BJ (cell line): Measurements from ENCODE around the gene OSBPL7. TPM values are rescaled to one million over a fixed set of nuclear protein-coding genes. Genes with fewer than 3 reads are reported as not detected.

ENCODE experiments used
- CTCF ChIA-PET: fragments of 350-600 bp; formaldehyde crosslinking; extraction: SDS; loops from one replicate; lab custom pipeline; 2021; ENCODE audit warnings: antibody characterized with exemption, inconsistent platforms; lab: Yijun Ruan, JAX
- POLR2A ChIA-PET: fragments of 300-600 bp; sonication (Branson Sonifier 250); formaldehyde crosslinking; extraction: SDS; loops from one replicate; lab custom pipeline; 2021; ENCODE audit warnings: antibody characterized with exemption; lab: Charles Lee
- DNase-seq: peaks from one replicate; pipeline ENCODE4 v3.0.0-alpha.2; 2011; ENCODE audit warnings: low read depth
- H3K27me3 ChIP-seq: 2 replicates; pipeline ENCODE4 v1.6.0; 2011; ENCODE audit warnings: low read length; ENCODE audit not compliant: control insufficient read depth, insufficient read depth
- H3K36me3 ChIP-seq: 2 replicates; pipeline ENCODE4 v1.5.1; 2011; ENCODE audit warnings: low read length; ENCODE audit not compliant: control insufficient read depth, insufficient read depth
- H3K4me3 ChIP-seq: 2 replicates; pipeline ENCODE4 v1.5.1; 2011; ENCODE audit warnings: low read depth, mild to moderate bottlenecking, control low read depth, low read length
- polyA plus RNA-seq: library from polyadenylated mRNA; depleted of rRNA; stranded (reverse); fragments of >200 nt; gene quantifications from 2 replicates; pipeline ENCODE4 v1.2.3, GENCODE V29; 2011
- TF ChIP-seq, protein P1 (sequence below): IDR thresholded peaks from 2 replicates; pipeline ENCODE4 v1.5.1; 2011; ENCODE audit warnings: low read depth, mild to moderate bottlenecking, control low read depth, inconsistent platforms, low read length, moderate library complexity; ENCODE audit not compliant: insufficient read depth

The OSBPL7 gene
- polyA plus RNA-seq, 1 experiment: 7.6 TPM

GRCh38 chr17:47813512-47814031 lies 8.0 kb downstream of the OSBPL7 start:
- Histone ChIP-seq H3K36me3 (peaks cover 27% of the 10 kb centered on the region), H3K27me3 (no peaks in the 10 kb centered on the region), H3K4me3 (no peak overlapping the region)
- POLR2A ChIA-PET: no interaction called here
- CTCF ChIA-PET: interaction anchor here (1.3 kb wide), 1 partner anchor 12 kb away, joined by 3 read pairs; no protein-coding TSS in a partner anchor
- TF ChIP-seq, protein P1, sequence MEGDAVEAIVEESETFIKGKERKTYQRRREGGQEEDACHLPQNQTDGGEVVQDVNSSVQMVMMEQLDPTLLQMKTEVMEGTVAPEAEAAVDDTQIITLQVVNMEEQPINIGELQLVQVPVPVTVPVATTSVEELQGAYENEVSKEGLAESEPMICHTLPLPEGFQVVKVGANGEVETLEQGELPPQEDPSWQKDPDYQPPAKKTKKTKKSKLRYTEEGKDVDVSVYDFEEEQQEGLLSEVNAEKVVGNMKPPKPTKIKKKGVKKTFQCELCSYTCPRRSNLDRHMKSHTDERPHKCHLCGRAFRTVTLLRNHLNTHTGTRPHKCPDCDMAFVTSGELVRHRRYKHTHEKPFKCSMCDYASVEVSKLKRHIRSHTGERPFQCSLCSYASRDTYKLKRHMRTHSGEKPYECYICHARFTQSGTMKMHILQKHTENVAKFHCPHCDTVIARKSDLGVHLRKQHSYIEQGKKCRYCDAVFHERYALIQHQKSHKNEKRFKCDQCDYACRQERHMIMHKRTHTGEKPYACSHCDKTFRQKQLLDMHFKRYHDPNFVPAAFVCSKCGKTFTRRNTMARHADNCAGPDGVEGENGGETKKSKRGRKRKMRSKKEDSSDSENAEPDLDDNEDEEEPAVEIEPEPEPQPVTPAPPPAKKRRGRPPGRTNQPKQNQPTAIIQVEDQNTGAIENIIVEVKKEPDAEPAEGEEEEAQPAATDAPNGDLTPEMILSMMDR: no peak
- no peak for DNase-seq

- Histone ChIP-seq H3K27me3 (no peaks in the 10 kb centered on the region), H3K4me3 (no peak overlapping the region), H3K36me3 (peaks cover 28% of the 10 kb centered on the region)
- POLR2A ChIA-PET: no interaction called here
- TF ChIP-seq, protein P1: no peak
- no peak for DNase-seq
- CTCF ChIA-PET: no interaction called here
Measured at GRCh38 chr17:47813077-47813476, 8.5 kb downstream of the OSBPL7 start.

- DNase-seq: no peak
- Histone ChIP-seq H3K27me3 (no peaks in the 10 kb centered on the region), H3K4me3 (no peak overlapping the region), H3K36me3 (peaks cover 29% of the 10 kb centered on the region)
- CTCF ChIA-PET: no interaction called here
- TF ChIP-seq, protein P1: no peak
- POLR2A ChIA-PET: no interaction called here
Measured at GRCh38 chr17:47812146-47812920, 9.3 kb downstream of the OSBPL7 start.

- DNase-seq: no peak
- Histone ChIP-seq H3K4me3 (no peak overlapping the region), H3K27me3 (no peaks in the 10 kb centered on the region), H3K36me3 (peaks cover 28% of the 10 kb centered on the region)
- CTCF ChIA-PET: no interaction called here
- POLR2A ChIA-PET: no interaction called here
- TF ChIP-seq, protein P1: no peak
Measured at GRCh38 chr17:47811709-47812108, 9.9 kb downstream of the OSBPL7 start.

GRCh38 chr17:47810901-47811635 lies 10.5 kb downstream of the OSBPL7 start:
- DNase-seq: no peak
- ChIA-PET CTCF (no interaction called here), POLR2A (no interaction called here)
- no peak overlapping the region for H3K4me3 ChIP-seq
- H3K27me3 ChIP-seq: no peaks in the 10 kb centered on the region
- peaks cover 26% of the 10 kb centered on the region for H3K36me3 ChIP-seq
- TF ChIP-seq, protein P1: no peak
